ENCODE data around the gene RALGDS.

DNA sequence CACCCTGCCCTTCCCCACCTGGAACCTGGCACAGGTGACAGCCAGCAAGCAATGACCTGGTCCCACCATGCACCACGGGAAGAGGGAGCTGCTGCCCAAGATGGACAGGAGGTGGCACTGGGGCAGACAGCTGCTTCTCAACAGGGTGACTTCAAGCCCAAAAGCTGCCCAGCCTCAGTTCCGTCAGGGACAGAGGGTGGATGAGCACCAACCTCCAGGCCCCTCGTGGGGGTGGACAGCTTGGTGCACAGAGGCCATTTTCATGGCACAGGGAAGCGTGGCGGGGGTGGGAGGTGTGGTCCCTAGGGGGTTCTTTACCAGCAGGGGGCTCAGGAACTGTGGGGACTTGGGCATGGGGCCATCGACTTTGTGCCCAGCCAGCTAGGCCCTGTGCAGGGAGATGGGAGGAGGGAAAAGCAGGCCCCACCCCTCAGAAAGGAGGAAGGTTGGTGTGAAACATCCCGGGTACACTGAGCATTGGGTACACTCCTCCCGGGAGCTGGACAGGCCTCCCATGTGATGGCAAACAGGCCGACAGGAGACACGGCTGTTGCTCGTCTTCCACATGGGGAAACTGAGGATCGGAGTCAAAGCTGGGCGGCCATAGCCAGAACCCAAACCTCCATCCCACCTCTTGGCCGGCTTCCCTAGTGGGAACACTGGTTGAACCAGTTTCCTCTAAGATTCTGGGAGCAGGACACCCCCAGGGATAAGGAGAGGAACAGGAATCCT lies 57.4 kb downstream of the RALGDS start:
- TF ChIP-seq, protein P1, sequence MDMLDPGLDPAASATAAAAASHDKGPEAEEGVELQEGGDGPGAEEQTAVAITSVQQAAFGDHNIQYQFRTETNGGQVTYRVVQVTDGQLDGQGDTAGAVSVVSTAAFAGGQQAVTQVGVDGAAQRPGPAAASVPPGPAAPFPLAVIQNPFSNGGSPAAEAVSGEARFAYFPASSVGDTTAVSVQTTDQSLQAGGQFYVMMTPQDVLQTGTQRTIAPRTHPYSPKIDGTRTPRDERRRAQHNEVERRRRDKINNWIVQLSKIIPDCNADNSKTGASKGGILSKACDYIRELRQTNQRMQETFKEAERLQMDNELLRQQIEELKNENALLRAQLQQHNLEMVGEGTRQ (CRISPR knock-in tag; IDR thresholded peaks at IDR 0.05), result no peak
- TF ChIP-seq ZNF232 (CRISPR knock-in tag; IDR thresholded peaks at IDR 0.05) (no peak), FOXJ3 (CRISPR knock-in tag; IDR thresholded peaks at IDR 0.05; ENCODE audit: borderline replicate concordance) (no peak), CTCF (IDR thresholded peaks at IDR 0.05) (no peak), HMGA2 (CRISPR knock-in tag; IDR thresholded peaks at IDR 0.05) (no peak), ZNF416 (CRISPR knock-in tag; IDR thresholded peaks at IDR 0.05) (no peak), ATF6 (CRISPR knock-in tag; IDR thresholded peaks at IDR 0.05) (no peak)
- TF ChIP-seq, protein P2, sequence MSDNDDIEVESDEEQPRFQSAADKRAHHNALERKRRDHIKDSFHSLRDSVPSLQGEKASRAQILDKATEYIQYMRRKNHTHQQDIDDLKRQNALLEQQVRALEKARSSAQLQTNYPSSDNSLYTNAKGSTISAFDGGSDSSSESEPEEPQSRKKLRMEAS (CRISPR knock-in tag; IDR thresholded peaks at IDR 0.05), result no peak

Measured in WTC11 (cell line).